Measurements from ENCODE around the gene PODXL.

PODXL gene

GRCh38 chr7:131462059-131462458 is 94.4 kb downstream of the PODXL start:
- H3K9ac ChIP-seq (ENCODE audit: low read depth, low read length): no peak overlapping the region
- H3K27ac ChIP-seq (ENCODE audit: low read depth, low read length): no peak overlapping the region
- 100% methylated on average over 3 of the region's 3 CpGs for WGBS
- peaks cover 59% of the 10 kb centered on the region for H3K36me3 ChIP-seq (ENCODE audit: insufficient read depth, low read length)
- H3K4me1 ChIP-seq (ENCODE audit: insufficient read depth, low read length): peaks cover 4% of the 10 kb centered on the region; the same call in 1 of the 2 replicates
- H3K4me3 ChIP-seq (ENCODE audit: low read length): no peak overlapping the region
- no peaks in the 10 kb centered on the region for H3K27me3 ChIP-seq (ENCODE audit: insufficient read depth, low read length)
- H3K9me3 ChIP-seq (ENCODE audit: insufficient read depth, low read depth, low read length): no peaks in the 10 kb centered on the region

- Histone ChIP-seq H3K4me3 (ENCODE audit: low read length) (no peak overlapping the region), H3K9ac (ENCODE audit: low read depth, low read length) (no peak overlapping the region), H3K27ac (ENCODE audit: low read depth, low read length) (no peak overlapping the region), H3K27me3 (ENCODE audit: insufficient read depth, low read length) (no peaks in the 10 kb centered on the region), H3K9me3 (ENCODE audit: insufficient read depth, low read depth, low read length) (no peaks in the 10 kb centered on the region), H3K4me1 (ENCODE audit: insufficient read depth, low read length) (peaks cover 4% of the 10 kb centered on the region; the same call in 1 of the 2 replicates), H3K36me3 (ENCODE audit: insufficient read depth, low read length) (peaks cover 38% of the 10 kb centered on the region)
- WGBS: 96% methylated on average over 1 of the region's 1 CpG
These were observed 97.2 kb downstream of the PODXL start for GRCh38 chr7:131459256-131459655.

GRCh38 chr7:131456338-131456737 is 100.1 kb downstream of the PODXL start:
- no peak overlapping the region for H3K4me3 ChIP-seq (ENCODE audit: low read length)
- 99% methylated on average over 3 of the region's 3 CpGs for WGBS

GRCh38 chr7:131455546-131455945 is 100.9 kb downstream of the PODXL start:
- H3K27ac ChIP-seq (ENCODE audit: low read depth, low read length): no peak overlapping the region
- no peak overlapping the region for H3K9ac ChIP-seq (ENCODE audit: low read depth, low read length)
- H3K27me3 ChIP-seq (ENCODE audit: insufficient read depth, low read length): no peaks in the 10 kb centered on the region
- peaks cover 4% of the 10 kb centered on the region; the same call in 1 of the 2 replicates for H3K4me1 ChIP-seq (ENCODE audit: insufficient read depth, low read length)
- no peaks in the 10 kb centered on the region for H3K9me3 ChIP-seq (ENCODE audit: insufficient read depth, low read depth, low read length)
- peaks cover 20% of the 10 kb centered on the region for H3K36me3 ChIP-seq (ENCODE audit: insufficient read depth, low read length)
- WGBS: 91% methylated on average over 7 of the region's 7 CpGs
- no peak overlapping the region for H3K4me3 ChIP-seq (ENCODE audit: low read length)

More at GRCh38 chr7:131456338-131456737, 100.1 kb downstream of the PODXL start:
- Histone ChIP-seq H3K27me3 (ENCODE audit: insufficient read depth, low read length) (no peaks in the 10 kb centered on the region), H3K9ac (ENCODE audit: low read depth, low read length) (no peak overlapping the region), H3K9me3 (ENCODE audit: insufficient read depth, low read depth, low read length) (no peaks in the 10 kb centered on the region), H3K4me1 (ENCODE audit: insufficient read depth, low read length) (peaks cover 4% of the 10 kb centered on the region; the same call in 1 of the 2 replicates), H3K27ac (ENCODE audit: low read depth, low read length) (no peak overlapping the region), H3K36me3 (ENCODE audit: insufficient read depth, low read length) (peaks cover 19% of the 10 kb centered on the region)

- no peak overlapping the region for H3K4me3 ChIP-seq (ENCODE audit: low read length)
- no peaks in the 10 kb centered on the region for H3K27me3 ChIP-seq (ENCODE audit: insufficient read depth, low read length)
- no peaks in the 10 kb centered on the region for H3K9me3 ChIP-seq (ENCODE audit: insufficient read depth, low read depth, low read length)
- peaks cover 20% of the 10 kb centered on the region for H3K36me3 ChIP-seq (ENCODE audit: insufficient read depth, low read length)
- no peak overlapping the region for H3K9ac ChIP-seq (ENCODE audit: low read depth, low read length)
- H3K27ac ChIP-seq (ENCODE audit: low read depth, low read length): no peak overlapping the region
- no CpG with 5 or more reads among the region's 2 CpGs for WGBS
- H3K4me1 ChIP-seq (ENCODE audit: insufficient read depth, low read length): peaks cover 4% of the 10 kb centered on the region; the same call in 1 of the 2 replicates
These were observed 101.4 kb downstream of the PODXL start for GRCh38 chr7:131455001-131455400.

- Histone ChIP-seq H3K9ac (ENCODE audit: low read depth, low read length) (no peak overlapping the region), H3K4me3 (ENCODE audit: low read length) (no peak overlapping the region), H3K9me3 (ENCODE audit: insufficient read depth, low read depth, low read length) (no peaks in the 10 kb centered on the region), H3K4me1 (ENCODE audit: insufficient read depth, low read length) (peaks cover 4% of the 10 kb centered on the region; the same call in 1 of the 2 replicates), H3K36me3 (ENCODE audit: insufficient read depth, low read length) (peaks cover 20% of the 10 kb centered on the region), H3K27ac (ENCODE audit: low read depth, low read length) (no peak overlapping the region), H3K27me3 (ENCODE audit: insufficient read depth, low read length) (no peaks in the 10 kb centered on the region)
- 88% methylated on average over 1 of the region's 1 CpG for WGBS
These were observed 101.9 kb downstream of the PODXL start for GRCh38 chr7:131454498-131454897.
